NCI-H146 treated with DMSO at 0.1 percent for 48 hours (cell line): ENCODE results near the gene GAGE10.
"Not testable (repeated sequence)": the region's sequence is repeated elsewhere in the genome, so short reads cannot be mapped to it uniquely, and the experiment has no call there.

ENCODE experiments used
- DNase-seq: peaks from one replicate; lab custom pipeline; 2025; ENCODE audit not compliant: unreplicated experiment; lab: John Stamatoyannopoulos, UW

GAGE10 gene

DNA sequence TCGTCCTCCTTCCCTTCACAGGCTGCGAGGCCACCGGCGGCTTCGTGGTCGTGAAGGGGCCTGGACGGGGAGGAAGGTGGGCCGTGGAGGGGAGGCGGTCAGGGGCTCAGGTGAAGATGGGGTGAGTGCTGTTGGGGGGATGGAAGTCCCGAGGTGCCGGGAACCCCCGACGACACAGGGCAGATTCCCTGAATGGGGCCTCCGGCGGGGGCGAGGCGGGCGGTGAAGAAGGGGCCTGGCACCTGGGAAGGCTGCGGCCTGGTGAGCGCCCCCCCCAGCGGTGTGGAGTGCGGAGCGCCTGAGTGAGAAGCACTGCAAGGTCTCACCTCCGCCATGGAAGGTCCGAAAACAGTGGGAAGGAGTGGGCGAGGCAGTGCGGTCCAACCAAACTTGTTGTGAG is 18.8 kb downstream of the GAGE10 start:
- DNase-seq: not testable (repeated sequence)

DNA sequence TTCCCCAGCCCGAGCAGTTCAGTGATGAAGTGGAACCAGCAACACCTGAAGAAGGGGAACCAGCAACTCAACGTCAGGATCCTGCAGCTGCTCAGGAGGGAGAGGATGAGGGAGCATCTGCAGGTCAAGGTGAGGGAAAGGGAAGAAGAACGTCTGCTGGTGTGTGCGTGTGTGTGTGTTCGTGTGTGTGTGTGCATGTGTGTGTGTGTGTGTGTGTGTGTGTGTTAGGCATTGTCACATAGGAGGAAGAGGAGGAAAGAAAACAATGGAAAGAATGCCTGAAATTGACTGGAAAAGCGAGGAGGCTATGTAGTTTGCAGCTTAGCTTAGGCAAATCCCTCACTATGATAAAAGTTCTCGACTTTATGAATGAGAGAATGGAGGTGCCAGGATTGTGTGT is 20.3 kb downstream of the GAGE10 start:
- DNase-seq: not testable (repeated sequence)

DNA sequence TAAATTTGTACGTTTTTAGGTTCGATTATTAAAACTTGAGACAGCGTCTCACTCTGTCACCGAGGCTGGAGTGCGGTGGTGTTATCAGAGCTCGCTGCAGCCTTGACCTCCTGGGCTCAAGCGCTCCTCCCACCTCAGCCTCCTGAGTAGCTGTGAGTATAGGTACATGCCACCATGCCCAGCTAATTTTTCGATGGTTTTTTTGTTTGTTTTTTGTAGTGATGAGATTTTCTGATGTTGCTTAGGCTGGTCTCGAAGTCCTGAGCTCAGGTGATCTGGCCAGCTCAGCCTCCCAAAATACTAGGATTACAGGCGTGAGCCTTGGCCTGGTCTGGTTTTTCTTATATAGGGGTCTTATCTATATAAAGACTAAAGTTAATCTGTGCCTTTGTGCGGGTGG is 27.0 kb downstream of the GAGE10 start:
- DNase-seq: not testable (repeated sequence)

DNA sequence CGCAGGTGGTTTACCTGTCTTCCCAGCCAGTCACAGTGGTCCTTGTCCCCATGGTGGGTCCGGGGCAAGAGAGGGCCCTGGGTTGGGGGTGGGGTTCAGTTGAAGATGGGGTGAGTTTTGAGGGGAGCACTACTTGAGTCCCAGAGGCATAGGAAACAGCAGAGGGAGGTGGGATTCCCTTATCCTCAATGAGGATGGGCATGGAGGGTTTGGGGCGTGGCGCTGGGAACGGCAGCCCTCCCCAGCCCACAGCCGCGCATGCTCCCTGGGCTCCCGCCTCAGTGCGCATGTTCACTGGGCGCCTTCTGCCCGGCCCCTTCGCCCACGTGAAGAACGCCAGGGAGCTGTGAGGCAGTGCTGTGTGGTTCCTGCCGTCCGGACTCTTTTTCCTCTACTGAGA is 27.8 kb downstream of the GAGE10 start, which contains the start of gene GAGE13:
TSS of gene GAGE13 (plus strand) at position 301 of the 400 bp plus-strand sequence. CDS start 1,156 bp downstream, outside the sequence.
- DNase-seq: not testable (repeated sequence)

DNA sequence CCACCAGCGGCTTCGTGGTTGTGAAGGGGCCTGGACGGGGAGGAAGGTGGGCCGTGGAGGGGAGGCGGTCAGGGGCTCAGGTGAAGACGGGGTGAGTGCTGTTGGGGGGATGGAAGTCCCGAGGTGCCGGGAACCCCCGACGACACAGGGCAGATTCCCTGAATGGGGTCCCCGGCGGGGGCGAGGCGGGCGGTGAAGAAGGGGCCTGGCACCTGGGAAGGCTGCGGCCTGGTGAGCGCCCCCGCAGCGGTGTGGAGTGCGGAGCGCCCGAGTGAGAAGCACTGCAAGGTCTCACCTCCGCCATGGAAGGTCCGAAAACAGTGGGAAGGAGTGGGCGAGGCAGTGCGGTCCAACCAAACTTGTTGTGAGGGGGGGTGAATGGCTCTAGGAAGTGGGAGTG is 28.4 kb downstream of the GAGE10 start:
- not testable (repeated sequence) for DNase-seq

DNA sequence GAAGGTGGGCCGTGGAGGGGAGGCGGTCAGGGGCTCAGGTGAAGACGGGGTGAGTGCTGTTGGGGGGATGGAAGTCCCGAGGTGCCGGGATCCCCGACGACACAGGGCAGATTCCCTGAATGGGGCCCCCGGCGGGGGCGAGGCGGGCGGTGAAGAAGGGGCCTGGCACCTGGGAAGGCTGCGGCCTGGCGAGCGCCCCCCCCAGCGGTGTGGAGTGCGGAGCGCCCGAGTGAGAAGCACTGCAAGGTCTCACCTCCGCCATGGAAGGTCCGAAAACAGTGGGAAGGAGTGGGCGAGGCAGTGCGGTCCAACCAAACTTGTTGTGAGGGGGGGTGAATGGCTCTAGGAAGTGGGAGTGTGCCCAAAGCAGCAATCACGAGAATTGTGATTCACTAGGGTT is 38.0 kb downstream of the GAGE10 start:
- DNase-seq: not testable (repeated sequence)

DNA sequence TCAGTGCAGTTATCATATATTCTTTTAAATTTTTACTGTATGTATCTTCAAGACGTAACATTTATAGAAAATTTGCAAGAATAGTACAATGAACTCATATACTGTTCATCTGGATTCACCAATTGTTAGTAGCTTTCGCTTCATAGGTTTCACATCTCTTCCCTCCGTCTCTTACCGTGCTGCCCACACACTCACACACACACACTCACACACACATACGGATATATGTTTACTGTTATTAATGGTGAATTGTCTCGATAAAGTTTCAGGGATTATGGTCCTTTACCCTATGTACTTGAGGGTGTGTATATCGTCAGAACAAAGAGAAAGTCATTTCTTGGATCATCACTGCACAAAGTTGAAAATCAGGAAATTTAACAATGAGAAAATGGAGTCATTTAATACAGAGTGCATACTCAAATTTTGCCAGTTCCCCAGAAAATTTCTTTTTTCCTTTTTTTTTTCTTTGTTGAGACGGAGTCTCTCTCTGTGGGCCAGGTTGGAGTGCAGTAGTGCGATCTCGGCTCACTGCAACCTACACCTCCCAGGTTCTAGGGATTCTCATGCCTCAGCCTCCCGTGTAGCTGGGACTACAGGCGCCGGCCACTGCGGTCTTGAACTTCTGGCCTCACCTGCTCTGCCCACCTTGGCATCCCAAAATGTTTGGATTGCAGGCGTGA is 41.2 kb downstream of the GAGE10 start:
- DNase-seq: not testable (repeated sequence)

DNA sequence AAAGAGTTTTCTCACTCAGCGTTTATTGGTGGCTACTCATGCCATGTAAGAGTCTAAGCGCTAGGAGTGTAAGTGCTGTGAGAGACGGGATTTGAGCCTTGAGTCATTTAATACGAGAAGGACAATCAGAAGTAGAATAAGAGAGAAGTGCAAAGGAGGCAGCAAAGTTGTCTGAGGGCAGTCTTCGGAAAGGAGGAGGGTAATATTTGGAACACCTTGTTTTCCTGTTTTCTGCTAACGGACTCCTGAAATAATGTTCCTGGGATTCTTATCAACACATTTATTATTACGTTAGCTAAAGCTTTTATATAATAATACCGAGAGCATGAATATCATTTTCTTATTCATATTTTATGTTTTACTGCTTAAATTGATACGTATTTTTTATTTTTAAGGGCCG is 42.0 kb downstream of the GAGE10 start:
- DNase-seq: not testable (repeated sequence)

DNA sequence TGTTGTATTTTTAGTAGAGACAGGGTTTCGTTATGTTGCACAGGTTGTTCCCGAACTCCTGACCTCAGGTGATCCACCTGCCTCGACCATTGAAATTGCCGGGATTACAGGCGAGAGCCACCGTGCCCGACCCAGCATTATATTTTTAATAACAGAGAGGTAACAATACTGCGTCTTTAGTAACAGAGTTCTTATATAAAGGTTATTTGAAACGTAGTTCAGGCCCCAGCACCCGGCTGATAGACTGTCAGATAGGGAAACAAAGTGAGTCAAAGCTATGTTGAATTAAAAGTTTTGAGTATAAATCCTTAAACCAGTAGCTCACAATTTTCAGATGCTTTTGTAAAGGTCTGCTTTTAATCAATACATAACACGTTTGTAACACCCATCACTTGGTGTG is 42.7 kb downstream of the GAGE10 start:
- DNase-seq: not testable (repeated sequence)
